Activated CD4-positive, alpha-beta T cell treated with anti-CD3 and anti-CD28 coated beads for 24 hours (primary cell): ENCODE measurements around the gene CEP192.

Experiments
- DNase-seq, 2 donors: peaks; one replicate each; pipeline ENCODE4 v3.0.0-alpha.2; 2020; ENCODE audit warnings: low read depth in 2 of 2

Gene CEP192

DNA sequence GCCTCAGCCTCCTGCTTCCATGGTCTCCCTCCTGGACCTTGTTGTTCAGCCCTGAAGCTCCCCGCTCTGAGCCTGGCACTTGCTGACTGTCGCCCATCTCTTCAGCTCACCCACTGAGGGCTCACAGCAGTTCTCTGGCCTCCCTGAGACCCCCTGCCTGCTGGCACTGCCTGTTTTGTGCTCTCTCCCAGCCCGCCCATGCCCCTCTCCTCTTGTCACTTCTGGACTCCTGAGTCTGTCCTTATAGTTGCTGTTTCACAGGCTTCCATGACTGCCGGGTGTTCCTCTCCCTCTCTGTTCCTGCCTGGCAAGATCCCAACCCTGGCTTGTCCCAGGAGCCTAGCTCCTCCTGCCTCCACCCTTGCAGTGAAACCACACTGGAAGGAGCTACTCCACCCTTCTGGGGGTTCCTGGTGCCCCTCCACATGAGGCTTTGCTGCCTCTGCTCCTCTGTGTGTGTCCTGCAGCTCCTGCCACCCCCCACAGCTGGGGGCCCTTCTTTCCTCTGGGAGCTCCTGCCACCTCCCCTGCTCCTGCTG lies 110.6 kb downstream of the CEP192 start:
- no peak for DNase-seq

GRCh38 chr18:13103366-13103765 lies 112.2 kb downstream of the CEP192 start:
- no peak for DNase-seq

DNA sequence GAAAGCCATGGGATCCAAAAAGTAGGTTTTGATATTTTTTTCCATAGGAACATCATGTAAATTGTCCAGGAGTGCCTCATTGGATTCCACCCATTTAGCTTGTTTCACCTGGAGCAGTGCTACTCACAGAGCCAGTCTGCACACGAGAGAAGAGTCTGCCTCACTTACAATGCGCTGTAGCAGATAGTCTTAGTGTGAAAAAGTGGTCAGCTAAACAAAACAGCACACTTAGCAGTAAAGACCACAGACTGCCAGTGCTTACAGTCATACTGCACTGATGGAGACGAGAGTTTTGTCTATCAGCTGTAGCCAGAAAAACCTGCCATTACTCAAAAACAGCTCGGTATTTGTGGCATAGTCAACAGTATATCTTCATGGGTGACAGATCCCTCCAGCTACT lies 113.9 kb downstream of the CEP192 start:
- no peak for DNase-seq

DNA sequence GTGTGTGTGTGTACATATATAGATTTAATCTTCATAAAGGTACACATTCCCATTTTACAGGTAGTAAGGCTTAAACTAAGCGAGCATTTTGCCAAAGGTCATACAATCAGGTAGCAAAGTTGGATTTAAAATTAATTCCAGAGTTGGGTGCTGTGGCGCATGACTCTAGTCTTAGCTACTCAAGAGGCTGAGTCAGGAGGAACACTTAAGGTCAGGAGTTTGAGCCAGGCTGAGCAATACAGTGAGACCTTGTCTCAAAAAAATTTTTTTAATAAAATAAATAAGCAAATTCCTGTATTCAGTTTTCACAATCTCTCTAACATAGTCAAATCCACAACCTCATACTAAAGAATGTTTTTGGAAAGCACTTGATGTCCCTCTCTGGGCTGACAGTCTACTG lies 115.9 kb downstream of the CEP192 start:
- no peak for DNase-seq

GRCh38 chr18:13108330-13108729 lies 117.2 kb downstream of the CEP192 start:
- DNase-seq: no peak

GRCh38 chr18:13110559-13110958 lies 119.4 kb downstream of the CEP192 start:
- no peak for DNase-seq

DNA sequence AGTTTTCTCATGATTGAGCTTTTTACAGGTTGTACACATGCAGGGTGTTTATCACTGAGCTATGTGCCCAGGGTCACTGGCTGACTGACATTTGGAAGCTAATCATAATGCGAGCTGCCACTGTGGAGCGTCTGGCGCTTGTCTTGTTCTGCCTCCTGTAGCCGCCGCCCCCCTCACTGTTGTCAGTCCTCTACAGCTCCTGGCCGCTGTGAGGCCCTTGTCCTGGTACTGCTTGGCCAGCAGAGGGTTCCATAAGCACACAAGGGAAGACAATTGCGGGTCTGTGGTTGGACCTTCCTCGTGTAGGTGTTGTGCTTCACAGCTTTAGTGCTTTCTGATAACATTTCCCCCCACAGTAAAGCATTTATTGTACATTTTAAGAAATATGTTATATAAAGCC lies 121.8 kb downstream of the CEP192 start:
- no peak for DNase-seq

GRCh38 chr18:13120255-13120654 lies 129.1 kb downstream of the CEP192 start:
- DNase-seq: no peak

GRCh38 chr18:13120983-13121441 lies 129.8 kb downstream of the CEP192 start:
- DNase-seq: no peak

GRCh38 chr18:13124411-13124810 lies 133.2 kb downstream of the CEP192 start:
- DNase-seq: no peak

- no peak for DNase-seq
Observed at GRCh38 chr18:13125191-13125590, 134.0 kb downstream of the CEP192 start.

DNA sequence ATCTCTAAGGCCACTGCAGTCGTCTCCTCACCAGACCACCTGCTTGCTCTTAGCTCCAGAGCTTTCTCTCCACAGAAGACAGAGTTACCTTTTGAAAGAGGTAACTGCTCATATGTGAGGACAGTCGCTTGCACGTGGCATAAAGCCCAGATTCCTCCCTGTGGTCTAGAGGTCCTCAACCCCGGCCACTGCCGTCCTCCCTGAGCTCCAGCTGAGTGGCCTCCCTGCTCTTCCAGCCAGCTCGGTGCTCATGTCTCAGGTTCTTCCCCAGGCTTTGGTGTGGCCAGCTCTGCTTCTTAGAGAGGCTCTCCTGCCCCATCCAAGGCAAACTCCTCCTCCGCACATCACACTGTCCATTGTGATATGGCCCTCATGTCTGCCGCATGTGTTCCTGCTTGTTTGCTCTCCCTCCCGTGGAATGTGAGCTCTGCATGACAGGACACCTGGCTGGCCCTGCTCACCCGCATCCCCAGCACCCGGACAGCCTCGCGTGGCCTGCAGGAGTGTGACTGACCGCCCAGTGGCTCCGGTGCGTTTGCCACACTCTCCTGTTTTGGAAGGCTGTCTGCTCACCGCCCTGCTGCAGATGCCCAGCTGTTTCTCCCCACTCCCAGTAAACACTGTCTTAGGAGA lies 135.9 kb downstream of the CEP192 start:
- DNase-seq: no peak

DNA sequence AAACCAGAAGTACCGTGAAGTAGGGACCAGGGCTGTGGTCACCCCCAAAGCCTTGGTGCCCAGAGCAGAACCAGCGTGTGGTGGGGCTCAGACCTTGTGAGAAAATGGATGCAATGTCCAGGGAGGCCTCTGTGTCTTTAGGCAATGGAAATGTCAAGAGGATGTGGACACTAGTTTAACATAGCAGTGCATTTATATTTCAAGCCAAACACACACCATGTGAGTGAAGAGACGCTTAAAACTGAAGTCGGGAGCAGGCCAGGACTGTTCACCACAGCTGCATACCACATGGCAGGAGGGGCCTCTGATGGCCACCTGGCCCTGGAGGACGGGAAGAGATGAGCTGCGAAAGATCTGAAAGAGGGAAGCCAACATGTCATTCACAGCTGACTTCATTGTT lies 140.1 kb downstream of the CEP192 start:
- no peak for DNase-seq

GRCh38 chr18:13134551-13135401 lies 143.6 kb downstream of the CEP192 start:
- no peak for DNase-seq

- no peak for DNase-seq
Observed at GRCh38 chr18:13136056-13136903, 145.1 kb downstream of the CEP192 start.

DNA sequence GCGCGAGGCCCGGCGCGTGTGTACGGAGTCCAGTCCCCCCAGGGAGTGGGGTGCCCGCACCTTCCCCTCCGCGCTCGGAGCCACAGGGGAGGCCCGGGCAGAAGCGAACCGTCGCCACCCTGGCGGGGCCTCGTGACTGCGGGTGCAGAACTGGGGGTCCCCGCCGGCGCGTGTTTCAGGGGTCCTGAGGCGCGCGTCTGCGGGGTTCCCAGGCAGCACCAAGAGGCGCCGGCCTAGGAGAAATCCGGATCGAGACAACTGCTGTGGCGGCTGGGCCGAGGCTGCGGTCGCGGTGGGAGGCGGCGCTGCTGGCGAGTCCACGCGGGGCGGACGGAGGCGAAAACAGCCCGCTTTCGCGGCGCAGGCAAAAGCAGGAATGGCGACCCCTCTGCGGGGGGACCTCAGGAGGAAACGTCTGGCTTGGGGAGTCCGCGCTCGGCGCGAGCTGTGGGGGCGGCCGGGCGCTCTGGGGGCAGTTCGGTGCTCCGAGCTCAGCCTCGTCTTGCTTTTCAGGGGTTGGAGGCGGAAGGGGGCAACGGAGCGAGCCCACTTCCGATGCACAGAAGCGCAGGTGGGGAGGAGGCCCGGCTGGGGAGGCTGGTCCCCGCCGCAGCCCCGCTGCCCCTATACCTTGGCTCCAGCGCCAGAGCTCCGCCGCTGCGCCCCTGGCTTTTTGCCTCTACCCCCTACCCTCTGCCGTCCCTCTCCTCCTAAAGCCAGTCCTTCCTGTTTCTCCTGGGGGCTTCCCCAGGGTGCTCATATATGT lies 145.9 kb downstream of the CEP192 start:
- DNase-seq: no peak

DNA sequence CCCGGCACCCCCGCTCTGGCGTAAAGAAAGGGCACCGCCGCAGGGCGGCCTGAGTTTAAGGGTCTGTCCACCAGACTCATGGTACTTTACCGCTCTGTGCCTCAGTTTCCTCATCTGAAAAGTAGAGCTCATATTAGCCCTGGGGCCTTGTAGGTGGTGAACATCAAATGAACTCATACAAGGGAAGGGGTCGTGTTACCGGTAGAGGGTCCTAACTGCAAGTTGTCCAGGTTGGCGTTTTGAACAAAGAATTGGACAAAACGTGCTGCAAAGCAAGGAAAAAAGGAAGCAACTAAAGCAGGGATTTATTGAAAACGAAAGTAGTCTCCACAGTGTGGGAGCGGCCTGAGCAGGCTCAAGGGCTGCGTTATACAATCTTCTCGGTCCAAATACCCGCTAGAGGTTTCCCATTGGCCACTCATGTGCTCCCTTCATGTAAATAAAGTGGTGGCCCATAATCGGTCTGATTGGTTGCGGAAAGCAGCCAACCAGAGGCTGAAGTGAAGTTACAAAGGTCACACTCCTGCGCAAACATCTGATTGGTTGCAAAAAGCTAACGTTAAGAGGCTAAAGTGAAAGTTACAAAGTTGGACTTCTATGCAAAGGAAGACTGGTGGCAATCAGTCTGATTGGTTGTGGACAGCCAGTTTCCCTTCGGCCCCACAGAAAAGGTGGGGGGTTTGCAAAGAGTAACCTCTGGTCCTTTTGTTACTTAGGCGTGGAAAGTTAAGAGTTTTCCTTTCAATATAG lies 146.7 kb downstream of the CEP192 start:
- no peak for DNase-seq

DNA sequence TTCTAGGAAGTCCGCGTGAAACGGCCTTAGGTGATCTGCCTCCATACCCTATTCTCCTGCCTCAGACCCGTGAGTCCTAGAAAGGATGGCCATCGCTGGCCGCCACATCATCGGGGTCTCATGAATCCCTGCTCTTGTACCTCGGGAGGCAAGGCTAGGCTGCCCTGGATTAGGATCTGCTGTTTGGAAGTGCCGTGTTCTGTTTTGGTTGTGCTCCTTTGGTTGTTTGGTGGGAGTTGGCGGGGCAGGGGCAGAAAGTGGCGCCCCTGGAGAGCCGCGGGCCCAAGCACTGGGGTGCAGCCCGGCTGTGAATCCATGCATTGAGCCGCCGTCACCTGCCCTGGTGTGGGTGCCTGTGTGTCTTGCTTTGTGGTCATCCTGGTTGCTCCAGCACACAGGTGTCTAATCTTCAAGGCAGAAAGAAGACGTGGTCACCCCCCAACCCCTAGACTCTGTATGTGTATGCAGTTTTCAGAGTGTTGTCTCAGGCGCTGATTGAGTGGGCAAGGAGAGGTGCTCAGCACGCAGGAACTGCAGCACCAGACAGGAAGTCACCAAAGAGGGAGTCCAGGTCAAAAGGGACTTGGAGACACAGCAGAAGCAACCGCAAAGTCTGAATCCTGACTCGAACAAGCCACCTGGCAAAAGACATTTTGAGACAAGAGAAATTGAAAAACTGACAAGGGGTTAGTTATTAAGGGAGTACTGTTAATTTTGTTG lies 147.4 kb downstream of the CEP192 start:
- DNase-seq: no peak

DNA sequence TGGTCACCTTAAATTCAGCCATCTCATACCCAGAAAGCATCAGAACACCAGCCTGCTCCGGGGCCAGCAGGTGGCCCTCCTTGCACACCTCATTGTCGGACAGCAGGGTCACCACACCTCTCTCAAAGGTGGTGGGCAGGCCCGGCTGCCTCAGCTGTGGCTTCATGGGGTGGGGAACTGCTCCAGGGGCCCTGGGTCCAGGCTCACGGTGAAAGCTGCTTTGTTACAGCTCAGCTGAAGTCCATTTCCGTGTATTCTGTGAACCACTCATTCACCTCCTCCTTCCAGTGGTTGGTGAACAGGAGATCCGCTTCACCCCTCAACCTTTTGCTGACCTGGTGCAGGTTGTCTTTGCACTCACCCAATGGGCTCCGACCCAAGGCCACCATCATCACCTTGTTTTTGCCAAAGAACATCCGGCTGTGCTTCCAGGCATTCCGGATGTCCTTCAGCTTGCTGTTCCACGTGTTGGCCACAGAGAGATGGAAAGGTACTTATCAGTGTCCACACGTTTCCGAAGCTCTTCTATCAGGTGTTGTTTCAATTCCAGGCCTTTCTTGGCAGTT lies 148.8 kb downstream of the CEP192 start:
- DNase-seq: no peak

GRCh38 chr18:13141209-13141608 lies 150.0 kb downstream of the CEP192 start:
- no peak for DNase-seq
